ENCODE measurements around the gene TMEM31. TPM values are rescaled to one million over a fixed set of nuclear protein-coding genes. Genes with fewer than 3 reads are reported as not detected.

The TMEM31 gene
- total and polyA plus RNA-seq, 9 of the 15 experiments (the other 6 are each of a cell fraction or from before 2014, with no cell fraction given), result 0.18 TPM; not detected in 8

DNA sequence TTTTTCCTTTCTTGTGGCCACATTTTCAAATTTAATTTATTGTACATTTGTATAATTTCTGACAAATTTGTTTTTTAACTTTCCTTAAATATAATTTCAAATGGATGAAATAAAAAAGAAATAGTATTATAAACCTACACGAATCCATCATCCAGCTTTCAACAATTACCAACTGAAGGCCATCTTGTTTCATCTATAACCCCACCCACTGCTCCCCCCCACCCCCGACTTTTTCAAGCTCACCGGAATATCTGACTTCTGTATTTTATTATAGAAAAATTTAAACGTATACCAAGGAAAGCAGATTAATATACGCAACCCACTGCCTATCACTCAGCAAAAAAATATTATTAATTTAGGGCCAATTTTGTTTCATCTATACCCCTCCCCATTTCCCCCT lies 25.3 kb upstream of the TMEM31 start:
- Histone ChIP-seq H3K4me2 (ENCODE audit: insufficient read depth, low read length) (peak overlapping the region; percentile 91), H4K20me1 (replicated peaks; ENCODE audit: control insufficient read depth, insufficient read depth, low read length) (no peaks in the 10 kb centered on the region; the same call in 1 of the 2 replicates), H3K9me1 (ENCODE audit: control insufficient read depth, insufficient read depth, low read length) (no peaks in the 10 kb centered on the region), H3K4me3 (peak overlapping the region; percentile 63), H2AFZ (ENCODE audit: low read depth, low read length) (no peak overlapping the region), H3K9me3 (replicated peaks; ENCODE audit: control insufficient read depth, insufficient read depth, low read depth, low read length) (no peaks in the 10 kb centered on the region), H3K36me3 (ENCODE audit: control insufficient read depth, insufficient read depth, low read length) (peaks cover 45% of the 10 kb centered on the region), H3K4me1 (replicated peaks in 1 of 2; ENCODE audit: control insufficient read depth in 2 of 2, insufficient read depth in 2 of 2, low read length in 2 of 2) (peaks cover 0 to 4% of the 10 kb centered on the region in 2 experiments; a peak in 3 of 5 replicates), H3K27me3 (ENCODE audit: control insufficient read depth in 2 of 2, insufficient read depth in 2 of 2, low read length in 2 of 2) (no peaks in the 10 kb centered on the region), H3K27ac (ENCODE audit: extremely low read depth, low read depth, low read length) (peak overlapping the region; percentile 99; the same call in 2 of the 3 replicates), H3K9ac (ENCODE audit: insufficient read depth in 1 of 2, low read depth in 2 of 2, low read length in 2 of 2) (peak overlapping the region in 1 of 2 experiments; percentile 98; a peak in 2 of 4 replicates), H3K79me2 (ENCODE audit: control insufficient read depth, insufficient read depth, low read length) (peaks cover 30% of the 10 kb centered on the region)
- DNase-seq (ENCODE audit: extremely low read depth in 1 of 4, low spot score in 3 of 4) (peak; percentile 16 to 36 (median 20)), FAIRE-seq (no peak), ATAC-seq (no peak)
- ChIA-PET CTCF (ENCODE audit: low intra/inter-chr PET ratio) (no interaction called here), POLR2A (interaction anchor here (0.8 to 1.5 kb wide), 6 partner anchors 9 to 56 kb away, joined by 3 to 4 read pairs (median 3); no protein-coding TSS in a partner anchor)
- WGBS (ENCODE audit: insufficient coverage, low coverage, missing lambda C conversion rate), result 0% methylated on average over 4 of the region's 5 CpGs
- in situ Hi-C loops (cut with MboI) (no loop called here), intact Hi-C loops (cut with micrococcal nuclease) (loop anchor here (10.0 kb wide), 1 partner anchor 479 kb away; the partner anchor contains the start of gene FAM199X)
- BruUV-seq (replicated peaks), result no TSS peak
- TF ChIP-seq RBFOX2 (IDR thresholded peaks at IDR 0.05; ENCODE audit: low read depth, low read length) (peak; percentile 64), CBX3 (IDR thresholded peaks at IDR 0.05; ENCODE audit: borderline replicate concordance in 1 of 2, low read length in 2 of 2) (no peak), GATAD2B (IDR thresholded peaks at IDR 0.05; ENCODE audit: borderline replicate concordance) (no peak), HNRNPLL (IDR thresholded peaks at IDR 0.05; ENCODE audit: low read depth, low read length, poor library complexity, severe bottlenecking) (no peak), POLR3G (IDR thresholded peaks at IDR 0.05; ENCODE audit: extremely low read depth, insufficient read length, insufficient replicate concordance) (no peak), ZNF253 (CRISPR knock-in tag; conservative IDR thresholded peaks at IDR 0.05) (no peak), POLR2G (IDR thresholded peaks at IDR 0.05; ENCODE audit: low read depth, low read length) (peak; percentile 36; the same call in 1 of the 2 replicates), ZNF282 (CRISPR knock-in tag; IDR thresholded peaks at IDR 0.05) (no peak), HDAC1 (IDR thresholded peaks at IDR 0.05) (no peak), ZNF644 (tag; IDR thresholded peaks at IDR 0.05; ENCODE audit: low read depth) (no peak)
- TF ChIP-seq, protein P1, sequence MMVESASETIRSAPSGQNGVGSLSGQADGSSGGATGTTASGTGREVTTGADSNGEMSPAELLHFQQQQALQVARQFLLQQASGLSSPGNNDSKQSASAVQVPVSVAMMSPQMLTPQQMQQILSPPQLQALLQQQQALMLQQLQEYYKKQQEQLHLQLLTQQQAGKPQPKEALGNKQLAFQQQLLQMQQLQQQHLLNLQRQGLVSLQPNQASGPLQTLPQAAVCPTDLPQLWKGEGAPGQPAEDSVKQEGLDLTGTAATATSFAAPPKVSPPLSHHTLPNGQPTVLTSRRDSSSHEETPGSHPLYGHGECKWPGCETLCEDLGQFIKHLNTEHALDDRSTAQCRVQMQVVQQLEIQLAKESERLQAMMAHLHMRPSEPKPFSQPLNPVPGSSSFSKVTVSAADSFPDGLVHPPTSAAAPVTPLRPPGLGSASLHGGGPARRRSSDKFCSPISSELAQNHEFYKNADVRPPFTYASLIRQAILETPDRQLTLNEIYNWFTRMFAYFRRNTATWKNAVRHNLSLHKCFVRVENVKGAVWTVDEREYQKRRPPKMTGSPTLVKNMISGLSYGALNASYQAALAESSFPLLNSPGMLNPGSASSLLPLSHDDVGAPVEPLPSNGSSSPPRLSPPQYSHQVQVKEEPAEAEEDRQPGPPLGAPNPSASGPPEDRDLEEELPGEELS (CRISPR knock-in tag; IDR thresholded peaks at IDR 0.05; ENCODE audit: borderline replicate concordance), result no peak
- TF ChIP-seq, protein P2, sequence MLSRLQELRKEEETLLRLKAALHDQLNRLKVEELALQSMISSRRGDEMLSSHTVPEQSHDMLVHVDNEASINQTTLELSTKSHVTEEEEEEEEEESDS (CRISPR knock-in tag; IDR thresholded peaks at IDR 0.05), result no peak
- TF ChIP-seq, protein P3, sequence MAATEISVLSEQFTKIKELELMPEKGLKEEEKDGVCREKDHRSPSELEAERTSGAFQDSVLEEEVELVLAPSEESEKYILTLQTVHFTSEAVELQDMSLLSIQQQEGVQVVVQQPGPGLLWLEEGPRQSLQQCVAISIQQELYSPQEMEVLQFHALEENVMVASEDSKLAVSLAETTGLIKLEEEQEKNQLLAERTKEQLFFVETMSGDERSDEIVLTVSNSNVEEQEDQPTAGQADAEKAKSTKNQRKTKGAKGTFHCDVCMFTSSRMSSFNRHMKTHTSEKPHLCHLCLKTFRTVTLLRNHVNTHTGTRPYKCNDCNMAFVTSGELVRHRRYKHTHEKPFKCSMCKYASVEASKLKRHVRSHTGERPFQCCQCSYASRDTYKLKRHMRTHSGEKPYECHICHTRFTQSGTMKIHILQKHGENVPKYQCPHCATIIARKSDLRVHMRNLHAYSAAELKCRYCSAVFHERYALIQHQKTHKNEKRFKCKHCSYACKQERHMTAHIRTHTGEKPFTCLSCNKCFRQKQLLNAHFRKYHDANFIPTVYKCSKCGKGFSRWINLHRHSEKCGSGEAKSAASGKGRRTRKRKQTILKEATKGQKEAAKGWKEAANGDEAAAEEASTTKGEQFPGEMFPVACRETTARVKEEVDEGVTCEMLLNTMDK (IDR thresholded peaks at IDR 0.05; ENCODE audit: borderline replicate concordance, insufficient read depth, low read depth, low read length, poor library complexity, severe bottlenecking), result no peak
- TF ChIP-seq, protein P4, sequence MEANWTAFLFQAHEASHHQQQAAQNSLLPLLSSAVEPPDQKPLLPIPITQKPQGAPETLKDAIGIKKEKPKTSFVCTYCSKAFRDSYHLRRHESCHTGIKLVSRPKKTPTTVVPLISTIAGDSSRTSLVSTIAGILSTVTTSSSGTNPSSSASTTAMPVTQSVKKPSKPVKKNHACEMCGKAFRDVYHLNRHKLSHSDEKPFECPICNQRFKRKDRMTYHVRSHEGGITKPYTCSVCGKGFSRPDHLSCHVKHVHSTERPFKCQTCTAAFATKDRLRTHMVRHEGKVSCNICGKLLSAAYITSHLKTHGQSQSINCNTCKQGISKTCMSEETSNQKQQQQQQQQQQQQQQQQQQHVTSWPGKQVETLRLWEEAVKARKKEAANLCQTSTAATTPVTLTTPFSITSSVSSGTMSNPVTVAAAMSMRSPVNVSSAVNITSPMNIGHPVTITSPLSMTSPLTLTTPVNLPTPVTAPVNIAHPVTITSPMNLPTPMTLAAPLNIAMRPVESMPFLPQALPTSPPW (CRISPR knock-in tag; IDR thresholded peaks at IDR 0.05), result peak; percentile 31; the same call in 1 of the 2 replicates
- TF ChIP-seq, protein P5, sequence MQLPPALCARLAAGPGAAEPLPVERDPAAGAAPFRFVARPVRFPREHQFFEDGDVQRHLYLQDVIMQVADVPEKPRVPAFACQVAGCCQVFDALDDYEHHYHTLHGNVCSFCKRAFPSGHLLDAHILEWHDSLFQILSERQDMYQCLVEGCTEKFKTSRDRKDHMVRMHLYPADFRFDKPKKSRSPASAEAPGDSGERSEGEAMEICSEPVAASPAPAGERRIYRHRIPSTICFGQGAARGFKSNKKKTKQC (CRISPR knock-in tag; IDR thresholded peaks at IDR 0.05), result no peak

Data from K562 (cell line).